Astrocyte of the spinal cord (primary cell): ENCODE measurements around the gene RIPPLY3.

Source experiments
- DNase-seq: peaks from one replicate; pipeline ENCODE4 v3.0.0; 2011; ENCODE audit warnings: low read depth, low spot score
- H3K4me3 ChIP-seq: 2 replicates; pipeline ENCODE4 v1.5.1; 2011; ENCODE audit warnings: low read depth, mild to moderate bottlenecking, low read length, moderate library complexity
- CTCF ChIP-seq: IDR thresholded peaks from 2 replicates; pipeline ENCODE4 v1.5.1; 2012; ENCODE audit warnings: low read depth, mild to moderate bottlenecking, low read length, inconsistent platforms
- in situ Hi-C: cut with HindIII; loops from 2 replicates; pipeline ENCODE4 v1.10.0; 2017; ENCODE audit warnings: low sequenced_read_pairs

Gene RIPPLY3

DNA sequence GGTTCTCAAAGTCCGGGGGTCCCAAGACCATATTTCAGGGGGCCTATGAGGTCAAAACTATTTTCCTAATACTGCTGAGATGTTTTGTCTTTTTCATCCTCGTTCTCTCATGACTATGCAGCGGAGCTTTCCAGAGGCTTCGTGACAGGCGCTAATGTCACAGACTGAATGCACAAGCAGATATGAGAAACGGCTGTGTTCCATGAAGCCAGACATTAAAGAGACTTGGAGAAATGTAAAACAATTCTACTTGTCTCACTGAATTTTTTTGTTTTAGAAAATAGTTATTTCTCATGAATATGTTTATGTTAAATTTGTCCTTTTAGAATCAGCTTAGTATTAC, 56.1 kb downstream of the RIPPLY3 start:
- in situ Hi-C loops: no loop called here
- no peak for TF ChIP-seq CTCF
- DNase-seq: no peak
- H3K4me3 ChIP-seq: no peak overlapping the region

GRCh38 chr21:37063433-37063832, 56.9 kb downstream of the RIPPLY3 start:
- no peak for DNase-seq
- no peak overlapping the region for H3K4me3 ChIP-seq
- in situ Hi-C loops: no loop called here
- TF ChIP-seq CTCF: no peak

DNA sequence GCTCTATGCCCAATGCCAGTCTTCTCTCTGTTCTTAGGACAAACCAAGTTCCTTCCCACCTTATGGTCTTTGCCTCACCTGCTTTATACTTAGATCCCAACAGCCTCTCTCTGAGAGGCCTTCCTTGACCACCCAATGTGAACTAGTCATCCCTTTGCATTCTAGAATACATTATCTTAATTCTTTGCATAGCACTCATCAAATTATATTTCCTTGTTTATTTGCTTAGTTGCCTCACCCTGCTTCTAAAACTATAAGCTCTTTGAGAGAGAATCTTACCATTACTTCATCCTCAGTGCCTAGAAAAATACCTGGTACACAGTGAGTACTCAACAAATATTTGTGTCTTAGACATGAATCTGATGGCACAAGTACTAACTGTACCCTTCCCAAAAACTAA, 58.3 kb downstream of the RIPPLY3 start:
- no peak overlapping the region for H3K4me3 ChIP-seq
- no peak for DNase-seq
- in situ Hi-C loops: no loop called here
- TF ChIP-seq CTCF: no peak

DNA sequence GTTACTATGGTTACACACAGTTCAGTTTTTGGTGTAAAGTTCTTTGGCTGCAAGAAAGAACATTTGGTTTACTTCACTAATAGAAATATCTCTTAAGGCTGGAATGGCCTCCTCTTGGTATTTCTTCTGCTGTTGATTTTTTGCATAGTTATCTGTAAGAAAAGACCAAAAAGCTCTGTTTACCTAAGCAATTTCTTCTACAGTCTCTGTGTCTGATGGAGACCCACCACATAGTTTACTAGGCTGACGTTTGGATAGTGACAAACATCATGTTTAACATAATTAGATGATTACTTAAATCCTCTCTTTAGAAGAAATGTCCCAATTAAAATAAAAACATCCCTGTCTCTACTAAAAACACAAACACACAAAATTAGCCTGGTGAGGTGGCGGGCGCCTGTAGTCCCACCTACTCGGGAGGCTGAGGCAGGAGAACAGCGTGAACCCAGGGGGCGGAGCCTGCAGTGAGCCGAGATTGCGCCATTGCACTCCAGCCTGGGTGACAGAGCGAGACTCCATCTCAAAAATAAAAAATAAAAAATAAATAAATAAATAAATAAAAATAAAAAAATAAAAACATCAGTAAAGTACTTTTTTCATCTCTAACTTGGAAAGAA, 59.2 kb downstream of the RIPPLY3 start:
- in situ Hi-C loops: no loop called here
- no peak for TF ChIP-seq CTCF
- no peak for DNase-seq
- H3K4me3 ChIP-seq: no peak overlapping the region
